ENCODE results near the gene MACROD2. TPM values are rescaled to one million over a fixed set of nuclear protein-coding genes. Genes with fewer than 3 reads are reported as not detected.

Gene MACROD2
- total RNA-seq, 1 donor from 2014 or later: 4.2 TPM

DNA sequence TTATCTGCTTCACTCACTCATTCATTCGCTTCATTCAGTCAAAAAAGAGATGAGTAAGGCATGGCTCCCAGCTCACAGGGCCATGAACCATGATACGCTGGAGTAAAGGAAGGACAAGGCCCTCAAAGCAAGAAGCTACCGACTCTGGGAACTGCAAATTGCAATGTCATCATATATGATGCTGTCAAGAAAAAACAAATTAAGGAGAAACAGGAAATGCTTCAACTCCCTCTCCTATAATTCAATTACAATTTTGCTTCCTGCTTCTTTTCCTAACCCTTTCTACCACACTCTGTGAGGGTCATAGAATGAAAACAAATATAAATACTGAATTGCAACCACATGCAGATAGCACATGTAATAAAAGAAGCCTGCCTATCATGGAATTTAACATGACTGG, 1067.8 kb downstream of the MACROD2 start:
- DNase-seq: no peak
- intact Hi-C loops (cut with DNase I): no loop called here

DNA sequence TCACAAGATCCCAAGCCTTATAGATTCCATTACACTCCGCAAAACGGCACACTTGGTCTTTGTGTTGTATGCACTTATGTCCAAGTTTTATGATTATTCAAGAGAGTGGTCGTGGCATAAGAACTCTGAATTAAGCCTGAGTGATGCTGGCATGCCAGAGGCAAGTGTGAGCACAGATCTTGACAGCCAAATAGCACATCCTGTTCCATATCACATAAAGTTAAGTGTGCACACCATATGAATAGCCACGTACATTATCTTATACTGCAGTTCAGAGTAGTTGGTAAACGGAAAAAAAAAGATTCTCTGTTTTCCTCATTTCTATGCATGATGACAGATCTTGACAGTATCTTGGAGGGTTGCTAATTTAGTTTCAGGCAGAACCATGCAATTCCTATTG, 1069.4 kb downstream of the MACROD2 start:
- DNase-seq: no peak
- intact Hi-C loops (cut with DNase I): no loop called here
- ATAC-seq (ENCODE audit: poor library complexity): no peak

More for the DNA sequence above, 1067.8 kb downstream of the MACROD2 start:
- no peak for ATAC-seq (ENCODE audit: poor library complexity)

GRCh38 chr20:15065794-15066193, 1070.5 kb downstream of the MACROD2 start:
- intact Hi-C loops (cut with DNase I): no loop called here

DNA sequence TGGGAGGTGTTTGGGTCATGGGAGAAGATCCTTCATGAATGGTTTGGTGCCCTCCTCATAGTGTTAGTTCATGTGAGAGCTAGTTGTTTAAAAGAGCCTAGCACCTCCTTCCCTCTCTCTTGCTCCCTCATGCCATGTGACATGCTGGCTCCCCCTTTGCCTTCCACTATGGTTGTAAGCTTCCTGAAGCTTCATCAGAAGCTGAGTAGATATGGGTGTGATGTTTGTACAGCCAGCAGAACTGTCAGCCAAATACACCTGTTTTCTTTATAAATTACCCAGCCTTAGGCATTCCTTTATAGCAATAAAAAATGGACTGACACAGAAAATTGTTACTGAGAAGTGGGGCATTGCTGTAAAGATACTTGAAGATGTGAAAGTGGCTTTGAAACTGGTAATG, 1073.2 kb downstream of the MACROD2 start:
- intact Hi-C loops (cut with DNase I): no loop called here
- DNase-seq (no peak), ATAC-seq (ENCODE audit: poor library complexity) (no peak)

More at GRCh38 chr20:15065794-15066193, 1070.5 kb downstream of the MACROD2 start:
- DNase-seq (no peak), ATAC-seq (ENCODE audit: poor library complexity) (no peak)

- no peak for ATAC-seq (ENCODE audit: poor library complexity)
- DNase-seq: no peak
- intact Hi-C loops (cut with DNase I): no loop called here
These were observed 1074.0 kb downstream of the MACROD2 start for GRCh38 chr20:15069355-15069754.

DNA sequence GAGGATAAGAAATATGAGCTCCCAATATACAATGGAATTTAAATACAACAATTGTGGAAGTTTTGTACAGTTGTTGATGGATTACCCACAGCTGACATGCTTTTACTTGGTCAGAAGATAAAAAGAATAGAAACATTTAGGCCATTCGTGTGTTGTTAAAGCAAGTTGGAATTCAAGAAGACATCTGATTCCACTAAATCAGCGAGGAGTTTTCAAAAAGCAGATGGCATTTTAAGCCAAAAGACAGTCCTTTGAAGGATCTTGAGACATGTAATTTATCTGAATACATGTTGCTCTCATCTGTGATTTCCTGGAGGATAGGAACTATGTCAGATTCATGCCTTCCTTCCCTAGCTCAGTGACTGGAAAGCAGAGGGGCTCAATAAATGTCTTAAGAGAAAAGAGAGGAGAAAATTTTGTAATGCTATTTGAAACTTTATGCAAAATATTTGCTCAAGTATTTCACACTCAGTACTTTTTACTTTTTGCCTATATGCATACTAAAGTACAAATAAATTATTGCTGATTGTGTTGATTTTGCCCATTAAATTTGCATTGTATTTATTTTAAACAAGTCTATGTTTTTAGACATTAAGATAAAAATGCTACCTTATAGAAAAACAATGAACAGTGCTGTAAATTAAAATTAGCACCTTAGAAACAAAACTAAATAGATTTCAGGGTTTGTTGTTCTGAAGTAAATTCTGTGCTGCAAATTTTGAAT, 1075.9 kb downstream of the MACROD2 start:
- no peak for DNase-seq
- ATAC-seq (ENCODE audit: poor library complexity): no peak
- intact Hi-C loops (cut with DNase I): no loop called here

DNA sequence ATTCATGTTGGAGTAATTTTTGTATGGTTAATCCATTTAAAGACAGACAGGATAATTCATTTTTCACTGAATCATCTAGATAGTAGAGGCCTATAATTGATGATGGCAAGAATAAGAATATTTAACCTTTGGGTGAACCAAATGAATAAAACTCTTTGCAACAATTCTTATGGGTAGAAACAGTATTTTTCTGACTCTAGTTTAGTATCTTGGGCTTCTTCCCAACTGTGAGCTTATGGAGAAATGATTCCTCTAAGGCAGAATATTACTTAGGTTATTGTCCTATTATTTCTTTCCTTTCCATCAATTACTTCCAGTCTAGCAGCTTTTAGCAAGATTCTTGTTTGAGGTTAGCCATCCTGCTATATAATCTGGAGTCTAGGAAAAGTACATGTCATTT, 1077.0 kb downstream of the MACROD2 start:
- no peak for DNase-seq
- intact Hi-C loops (cut with DNase I): no loop called here
- ATAC-seq (ENCODE audit: poor library complexity): no peak

- ATAC-seq (ENCODE audit: poor library complexity) (no peak), DNase-seq (no peak)
- intact Hi-C loops (cut with DNase I): no loop called here
These were observed 1080.3 kb downstream of the MACROD2 start for GRCh38 chr20:15075586-15075985.

DNA sequence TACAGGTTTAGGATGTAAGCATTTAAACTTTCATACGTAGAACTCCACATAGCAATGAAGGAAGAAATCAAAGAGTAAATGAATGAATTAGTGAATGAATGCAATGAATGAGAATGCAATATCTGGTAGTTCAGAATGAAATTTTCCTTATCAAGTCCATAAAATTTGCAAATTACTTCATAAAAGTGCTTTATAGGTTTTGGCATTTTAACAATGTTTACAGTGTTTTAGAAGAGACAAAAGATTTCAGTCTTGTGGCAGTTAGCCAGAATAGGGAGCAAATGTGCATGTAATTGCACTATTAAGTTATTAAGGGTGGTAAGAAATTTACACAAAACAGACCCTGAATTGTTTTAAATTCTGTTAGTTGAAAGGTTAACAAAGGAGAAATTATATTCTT, 1081.5 kb downstream of the MACROD2 start:
- intact Hi-C loops (cut with DNase I): no loop called here
- no peak for ATAC-seq (ENCODE audit: poor library complexity)
- DNase-seq: no peak

DNA sequence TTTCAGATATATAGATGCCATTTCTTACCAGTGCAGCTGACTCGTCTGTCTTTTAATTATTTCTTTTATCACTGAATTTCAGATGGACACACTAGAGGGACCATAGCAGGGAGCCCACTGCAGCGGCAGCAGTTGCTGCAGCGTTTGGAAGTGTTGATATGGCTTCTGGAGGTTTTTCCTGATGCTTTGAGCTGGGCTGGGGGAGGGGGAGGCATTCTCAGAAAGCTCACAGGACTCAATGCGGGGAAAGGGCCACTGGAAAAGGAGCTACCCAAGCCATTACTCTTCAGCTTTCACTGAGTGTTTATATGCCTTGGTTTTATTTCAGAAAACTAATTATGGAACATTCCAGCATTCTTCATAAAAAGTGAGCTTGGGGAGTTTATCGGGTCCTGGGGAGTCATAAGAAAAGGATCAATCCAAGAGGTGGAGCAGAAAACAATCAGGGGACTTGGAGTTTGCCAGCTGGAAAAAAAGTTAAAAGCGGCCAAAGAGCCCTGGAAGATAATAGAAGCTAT, 1082.5 kb downstream of the MACROD2 start:
- intact Hi-C loops (cut with DNase I): no loop called here

GRCh38 chr20:15079594-15080340, 1084.5 kb downstream of the MACROD2 start:
- DNase-seq: no peak
- no peak for ATAC-seq (ENCODE audit: poor library complexity)
- intact Hi-C loops (cut with DNase I): no loop called here

More for the DNA sequence above, 1082.5 kb downstream of the MACROD2 start:
- DNase-seq (no peak), ATAC-seq (ENCODE audit: poor library complexity) (no peak)

- DNase-seq: no peak
- intact Hi-C loops (cut with DNase I): no loop called here
- no peak for ATAC-seq (ENCODE audit: poor library complexity)
These were observed 1085.9 kb downstream of the MACROD2 start for GRCh38 chr20:15081261-15081660.

GRCh38 chr20:15091421-15092037, 1096.2 kb downstream of the MACROD2 start:
- intact Hi-C loops (cut with DNase I): no loop called here

DNA sequence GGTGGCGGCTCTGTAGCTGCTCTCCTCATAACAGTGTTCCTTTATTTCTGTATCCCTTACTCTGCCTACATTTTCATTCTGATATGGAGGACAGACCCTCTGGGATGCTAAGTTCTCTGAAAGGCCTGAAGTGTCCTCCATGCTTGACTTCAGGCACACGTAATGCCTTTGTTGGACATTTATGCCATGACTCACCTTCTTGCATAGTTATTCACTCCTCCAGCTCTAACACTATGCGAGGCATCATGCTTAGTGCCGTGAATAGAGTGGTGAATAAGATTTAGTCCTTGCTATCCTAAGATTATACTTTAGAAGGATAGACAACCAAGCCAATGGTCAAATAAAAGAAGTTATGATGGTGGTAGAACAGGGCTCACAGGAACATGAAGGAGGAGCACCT, 1103.0 kb downstream of the MACROD2 start:
- no peak for DNase-seq
- ATAC-seq (ENCODE audit: poor library complexity): no peak
- intact Hi-C loops (cut with DNase I): no loop called here

More at GRCh38 chr20:15091421-15092037, 1096.2 kb downstream of the MACROD2 start:
- DNase-seq (no peak), ATAC-seq (ENCODE audit: poor library complexity) (no peak)

DNA sequence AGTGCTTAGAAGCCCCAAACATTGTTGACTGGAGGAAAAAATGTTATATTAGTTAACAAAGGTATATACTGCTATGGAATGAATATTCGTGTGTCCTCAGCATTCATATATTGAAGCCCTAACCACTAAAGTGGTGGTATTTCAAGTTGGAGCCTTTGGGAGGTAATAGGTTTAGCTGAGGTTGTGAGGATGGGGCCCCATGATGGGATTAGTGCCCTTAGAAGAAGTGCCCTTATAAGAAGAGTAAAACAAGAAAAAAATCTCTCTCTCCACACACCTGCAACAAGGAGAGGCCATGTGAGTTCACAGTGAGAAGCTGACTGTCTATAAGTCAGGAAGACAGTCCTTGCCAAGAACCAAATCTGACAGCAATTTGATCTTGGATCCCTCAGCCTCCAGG, 1103.8 kb downstream of the MACROD2 start:
- DNase-seq (no peak), ATAC-seq (ENCODE audit: poor library complexity) (no peak)
- intact Hi-C loops (cut with DNase I): no loop called here

- intact Hi-C loops (cut with DNase I): no loop called here
- DNase-seq (no peak), ATAC-seq (ENCODE audit: poor library complexity) (no peak)
These were observed 1105.3 kb downstream of the MACROD2 start for GRCh38 chr20:15100506-15101160.

DNA sequence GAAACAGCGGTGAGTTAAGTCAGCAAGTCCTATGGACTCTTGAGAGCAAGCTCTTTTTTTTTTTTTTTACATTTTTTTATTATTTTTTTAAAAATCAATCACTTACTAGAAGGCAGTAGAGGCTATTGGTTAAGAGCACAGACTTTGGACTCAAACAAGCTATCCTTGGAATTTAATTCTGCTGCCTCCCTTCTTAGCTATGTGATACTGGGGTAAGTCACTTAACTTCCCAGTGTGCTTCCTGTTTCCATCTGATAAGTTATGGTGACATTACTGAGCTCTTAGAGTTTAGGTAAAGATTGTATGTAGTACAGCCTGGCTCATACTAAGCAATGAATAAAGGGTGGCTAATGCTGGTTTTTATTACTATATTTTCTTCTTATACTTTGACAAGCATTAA, 1112.6 kb downstream of the MACROD2 start:
- DNase-seq: no peak
- intact Hi-C loops (cut with DNase I): no loop called here
- ATAC-seq (ENCODE audit: poor library complexity): no peak

GRCh38 chr20:15109494-15109893, 1114.2 kb downstream of the MACROD2 start:
- intact Hi-C loops (cut with DNase I): no loop called here
- DNase-seq: no peak
- ATAC-seq (ENCODE audit: poor library complexity): no peak

DNA sequence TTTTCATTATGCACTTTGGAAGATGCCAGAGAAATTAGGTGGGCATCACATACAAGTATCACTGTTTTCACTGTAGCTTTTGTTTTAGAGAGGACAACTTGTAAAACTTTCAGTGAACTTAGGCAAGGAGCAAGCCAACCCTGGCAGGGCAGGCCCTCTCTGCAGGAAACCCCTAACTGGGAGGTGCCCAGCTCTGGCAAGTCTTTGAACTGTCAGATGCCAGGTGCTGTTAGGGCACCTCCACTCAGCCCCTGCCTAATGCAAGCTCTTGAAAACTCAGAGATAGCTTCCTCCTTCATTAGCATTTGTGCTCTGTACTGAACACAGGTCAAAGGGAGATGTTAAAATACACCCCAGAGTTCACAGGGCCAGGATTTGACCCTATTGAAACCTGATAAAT, 1116.3 kb downstream of the MACROD2 start:
- intact Hi-C loops (cut with DNase I): no loop called here
- DNase-seq (no peak), ATAC-seq (ENCODE audit: poor library complexity) (no peak)
